ENCODE results near the gene GABBR2. TPM values are rescaled to one million over a fixed set of nuclear protein-coding genes. Genes with fewer than 3 reads are reported as not detected.
"Not testable (repeated sequence)": the region's sequence is repeated elsewhere in the genome, so short reads cannot be mapped to it uniquely, and the experiment has no call there.

GABBR2 gene
- total and polyA plus RNA-seq, 5 experiments from 2014 or later = not detected

GRCh38 chr9:98471185-98471584 is 237.6 kb downstream of the GABBR2 start:
- POLR2A ChIA-PET = no interaction called here
- Mint-ChIP-seq H3K36me3 (peaks cover 0 to 5% (median 0%) of the 10 kb centered on the region in 3 donors), H3K27ac (no peak overlapping the region), H3K4me1 (no peaks in the 10 kb centered on the region), H3K4me3 (no peak overlapping the region), H3K27me3 (peaks cover 3 to 33% (median 11%) of the 10 kb centered on the region in 5 donors), H3K9me3 (peaks cover 0 to 12% (median 0%) of the 10 kb centered on the region in 9 donors)
- ATAC-seq (no peak), DNase-seq (no peak)

GRCh38 chr9:98468567-98469239 is 240.0 kb downstream of the GABBR2 start:
- Mint-ChIP-seq H3K27ac (no peak overlapping the region), H3K36me3 (peaks cover 0 to 5% (median 0%) of the 10 kb centered on the region in 3 donors), H3K4me3 (no peak overlapping the region), H3K27me3 (peaks cover 1 to 45% (median 17%) of the 10 kb centered on the region in 5 donors), H3K4me1 (no peaks in the 10 kb centered on the region), H3K9me3 (peaks cover 0 to 12% (median 2%) of the 10 kb centered on the region in 9 donors)
- no peak for DNase-seq
- no peak for ATAC-seq
- POLR2A ChIA-PET = no interaction called here

GRCh38 chr9:98465799-98466198 is 242.9 kb downstream of the GABBR2 start:
- no peak for ATAC-seq
- H3K36me3 Mint-ChIP-seq = peaks cover 0 to 20% (median 3%) of the 10 kb centered on the region in 3 donors
- peaks cover 7 to 30% (median 17%) of the 10 kb centered on the region in 9 donors for H3K9me3 Mint-ChIP-seq
- POLR2A ChIA-PET = no interaction called here
- H3K27ac Mint-ChIP-seq = no peak overlapping the region
- peaks cover 1 to 36% (median 14%) of the 10 kb centered on the region in 5 donors for H3K27me3 Mint-ChIP-seq
- H3K4me3 Mint-ChIP-seq = no peak overlapping the region
- H3K4me1 Mint-ChIP-seq = no peaks in the 10 kb centered on the region
- no peak for DNase-seq

GRCh38 chr9:98464156-98464690 is 244.5 kb downstream of the GABBR2 start:
- ATAC-seq, POLR2A ChIA-PET, H3K4me3 Mint-ChIP-seq, DNase-seq, H3K4me1 Mint-ChIP-seq, H3K27ac Mint-ChIP-seq: not testable (repeated sequence)
- H3K9me3 Mint-ChIP-seq = peaks cover 9 to 36% (median 23%) of the 10 kb centered on the region in 9 donors
- peaks cover 0 to 27% (median 3%) of the 10 kb centered on the region in 3 donors for H3K36me3 Mint-ChIP-seq
- peaks cover 1 to 36% (median 11%) of the 10 kb centered on the region in 5 donors for H3K27me3 Mint-ChIP-seq

GRCh38 chr9:98462310-98462709 is 246.4 kb downstream of the GABBR2 start:
- H3K9me3 Mint-ChIP-seq = peaks cover 10 to 45% (median 24%) of the 10 kb centered on the region in 9 donors
- H3K4me3 Mint-ChIP-seq = no peak overlapping the region
- H3K27ac Mint-ChIP-seq = no peak overlapping the region
- H3K27me3 Mint-ChIP-seq = peaks cover 7 to 32% (median 12%) of the 10 kb centered on the region in 5 donors
- H3K36me3 Mint-ChIP-seq = peaks cover 0 to 32% (median 3%) of the 10 kb centered on the region in 3 donors
- no peaks in the 10 kb centered on the region for H3K4me1 Mint-ChIP-seq
- DNase-seq = no peak
- POLR2A ChIA-PET = no interaction called here
- no peak for ATAC-seq

GRCh38 chr9:98460704-98461103 is 248.0 kb downstream of the GABBR2 start:
- no peaks in the 10 kb centered on the region for H3K4me1 Mint-ChIP-seq
- H3K27ac Mint-ChIP-seq = no peak overlapping the region
- H3K36me3 Mint-ChIP-seq = peaks cover 0 to 32% (median 3%) of the 10 kb centered on the region in 3 donors
- DNase-seq (no peak), ATAC-seq (no peak)
- POLR2A ChIA-PET = no interaction called here
- H3K4me3 Mint-ChIP-seq = no peak overlapping the region
- H3K27me3 Mint-ChIP-seq = peaks cover 10 to 32% (median 19%) of the 10 kb centered on the region in 5 donors
- peaks cover 9 to 45% (median 24%) of the 10 kb centered on the region in 9 donors for H3K9me3 Mint-ChIP-seq

GRCh38 chr9:98457726-98458370 is 250.9 kb downstream of the GABBR2 start:
- no peaks in the 10 kb centered on the region for H3K4me1 Mint-ChIP-seq

GRCh38 chr9:98456156-98456613 is 252.6 kb downstream of the GABBR2 start:
- POLR2A ChIA-PET = no interaction called here
- Mint-ChIP-seq H3K4me1 (no peaks in the 10 kb centered on the region), H3K36me3 (peaks cover 0 to 21% (median 3%) of the 10 kb centered on the region in 3 donors), H3K27me3 (peaks cover 7 to 50% (median 26%) of the 10 kb centered on the region in 5 donors), H3K27ac (no peak overlapping the region), H3K4me3 (no peak overlapping the region), H3K9me3 (peaks cover 1 to 29% (median 14%) of the 10 kb centered on the region in 9 donors)
- DNase-seq (no peak), ATAC-seq (no peak)

More at GRCh38 chr9:98457726-98458370, 250.9 kb downstream of the GABBR2 start:
- POLR2A ChIA-PET = no interaction called here
- Mint-ChIP-seq H3K9me3 (peaks cover 9 to 45% (median 19%) of the 10 kb centered on the region in 9 donors), H3K36me3 (peaks cover 0 to 32% (median 3%) of the 10 kb centered on the region in 3 donors), H3K27ac (no peak overlapping the region), H3K27me3 (peaks cover 7 to 36% (median 19%) of the 10 kb centered on the region in 5 donors), H3K4me3 (no peak overlapping the region)
- DNase-seq (no peak), ATAC-seq (no peak)

- ATAC-seq = no peak
- Mint-ChIP-seq H3K27ac (no peak overlapping the region), H3K27me3 (peaks cover 7 to 50% (median 26%) of the 10 kb centered on the region in 5 donors), H3K36me3 (peaks cover 0 to 15% (median 0%) of the 10 kb centered on the region in 3 donors), H3K9me3 (peaks cover 1 to 22% (median 11%) of the 10 kb centered on the region in 9 donors), H3K4me1 (no peaks in the 10 kb centered on the region), H3K4me3 (no peak overlapping the region)
- POLR2A ChIA-PET = no interaction called here
- DNase-seq = no peak
Measured at GRCh38 chr9:98455256-98456155, 253.2 kb downstream of the GABBR2 start.

GRCh38 chr9:98453589-98454311 is 255.0 kb downstream of the GABBR2 start:
- DNase-seq = no peak
- no peak for ATAC-seq
- Mint-ChIP-seq H3K9me3 (peaks cover 0 to 7% (median 0%) of the 10 kb centered on the region in 9 donors), H3K27me3 (peaks cover 8 to 50% (median 30%) of the 10 kb centered on the region in 5 donors), H3K4me3 (no peak overlapping the region), H3K4me1 (no peaks in the 10 kb centered on the region), H3K36me3 (peaks cover 0 to under 1% (median 0%) of the 10 kb centered on the region in 3 donors), H3K27ac (no peak overlapping the region)
- POLR2A ChIA-PET = no interaction called here

GRCh38 chr9:98451576-98451975 is 257.2 kb downstream of the GABBR2 start:
- POLR2A ChIA-PET = no interaction called here
- ATAC-seq (no peak), DNase-seq (no peak)
- Mint-ChIP-seq H3K4me3 (no peak overlapping the region), H3K4me1 (no peaks in the 10 kb centered on the region), H3K27me3 (peaks cover 9 to 38% (median 18%) of the 10 kb centered on the region in 5 donors), H3K27ac (peak overlapping the region in 1 of 10 donors; percentile 37), H3K36me3 (no peaks in the 10 kb centered on the region), H3K9me3 (no peaks in the 10 kb centered on the region)

GRCh38 chr9:98450496-98450895 is 258.2 kb downstream of the GABBR2 start:
- POLR2A ChIA-PET = no interaction called here
- ATAC-seq = no peak
- Mint-ChIP-seq H3K9me3 (no peaks in the 10 kb centered on the region), H3K27me3 (peaks cover 7 to 38% (median 15%) of the 10 kb centered on the region in 5 donors), H3K27ac (no peak overlapping the region), H3K4me3 (no peak overlapping the region), H3K4me1 (peaks cover 0 to under 1% (median 0%) of the 10 kb centered on the region in 4 donors), H3K36me3 (no peaks in the 10 kb centered on the region)
- no peak for DNase-seq

Data from naive thymus-derived CD8-positive, alpha-beta T cell (primary cell).